SKM-1 (cell line): ENCODE data around the gene ATP11C.
"Not testable (repeated sequence)": the region's sequence is repeated elsewhere in the genome, so short reads cannot be mapped to it uniquely, and the experiment has no call there.

Experiments used
- DNase-seq: peaks from one replicate; lab custom pipeline; 2025; ENCODE audit not compliant: unreplicated experiment; lab: John Stamatoyannopoulos, UW

Gene ATP11C

GRCh38 chrX:139932901-139933796 lies at the start of gene ATP11C:
Gene ATP11C (minus strand): TSS chrX:139933053. CDS start chrX:139932042, 1,011 bp downstream.
- DNase-seq = peak; percentile 50

- no peak for DNase-seq
Observed at GRCh38 chrX:139974471-139974870, 41.6 kb upstream of the ATP11C start.

GRCh38 chrX:139972629-139973624 lies 40.1 kb upstream of the ATP11C start:
- DNase-seq = no peak

- no peak for DNase-seq
Observed at GRCh38 chrX:139972113-139972512, 39.3 kb upstream of the ATP11C start.

- DNase-seq = no peak
Observed at GRCh38 chrX:139971394-139971749, 38.5 kb upstream of the ATP11C start.

- DNase-seq = no peak
Observed at GRCh38 chrX:139969286-139969685, 36.4 kb upstream of the ATP11C start.

- DNase-seq = no peak
Observed at GRCh38 chrX:139967750-139968149, 34.9 kb upstream of the ATP11C start.

GRCh38 chrX:139967300-139967699 lies 34.4 kb upstream of the ATP11C start:
- DNase-seq = no peak

GRCh38 chrX:139966159-139966558 lies 33.3 kb upstream of the ATP11C start:
- DNase-seq = not testable (repeated sequence)

GRCh38 chrX:139965421-139965820 lies 32.6 kb upstream of the ATP11C start, which contains the start of gene CXorf66:
Gene CXorf66 (minus strand): TSS chrX:139965521. CDS start chrX:139965496, 25 bp downstream.
- DNase-seq = no peak

- DNase-seq = not testable (repeated sequence)
Observed at GRCh38 chrX:139961091-139961490, 28.2 kb upstream of the ATP11C start.

- DNase-seq = no peak
Observed at GRCh38 chrX:139949703-139950102, 16.9 kb upstream of the ATP11C start.

GRCh38 chrX:139945075-139945474 lies 12.2 kb upstream of the ATP11C start:
- DNase-seq = no peak

GRCh38 chrX:139936259-139936658 lies 3.4 kb upstream of the ATP11C start:
- no peak for DNase-seq

GRCh38 chrX:139933904-139934303 lies 1.1 kb upstream of the ATP11C start:
- DNase-seq = no peak

- no peak for DNase-seq
Observed at GRCh38 chrX:139932073-139932900, 566 bp downstream of the ATP11C start.

- no peak for DNase-seq
Observed at GRCh38 chrX:139931646-139932072, 1.2 kb downstream of the ATP11C start.

GRCh38 chrX:139930916-139931645 lies 1.8 kb downstream of the ATP11C start:
- DNase-seq = no peak

- DNase-seq = no peak
Observed at GRCh38 chrX:139930401-139930800, 2.5 kb downstream of the ATP11C start.

- DNase-seq = no peak
Observed at GRCh38 chrX:139929876-139930275, 3.0 kb downstream of the ATP11C start.
